ENCODE data around the gene SMG5.
"Not testable (repeated sequence)": the region's sequence is repeated elsewhere in the genome, so short reads cannot be mapped to it uniquely, and the experiment has no call there.

SMG5 gene, protein sequence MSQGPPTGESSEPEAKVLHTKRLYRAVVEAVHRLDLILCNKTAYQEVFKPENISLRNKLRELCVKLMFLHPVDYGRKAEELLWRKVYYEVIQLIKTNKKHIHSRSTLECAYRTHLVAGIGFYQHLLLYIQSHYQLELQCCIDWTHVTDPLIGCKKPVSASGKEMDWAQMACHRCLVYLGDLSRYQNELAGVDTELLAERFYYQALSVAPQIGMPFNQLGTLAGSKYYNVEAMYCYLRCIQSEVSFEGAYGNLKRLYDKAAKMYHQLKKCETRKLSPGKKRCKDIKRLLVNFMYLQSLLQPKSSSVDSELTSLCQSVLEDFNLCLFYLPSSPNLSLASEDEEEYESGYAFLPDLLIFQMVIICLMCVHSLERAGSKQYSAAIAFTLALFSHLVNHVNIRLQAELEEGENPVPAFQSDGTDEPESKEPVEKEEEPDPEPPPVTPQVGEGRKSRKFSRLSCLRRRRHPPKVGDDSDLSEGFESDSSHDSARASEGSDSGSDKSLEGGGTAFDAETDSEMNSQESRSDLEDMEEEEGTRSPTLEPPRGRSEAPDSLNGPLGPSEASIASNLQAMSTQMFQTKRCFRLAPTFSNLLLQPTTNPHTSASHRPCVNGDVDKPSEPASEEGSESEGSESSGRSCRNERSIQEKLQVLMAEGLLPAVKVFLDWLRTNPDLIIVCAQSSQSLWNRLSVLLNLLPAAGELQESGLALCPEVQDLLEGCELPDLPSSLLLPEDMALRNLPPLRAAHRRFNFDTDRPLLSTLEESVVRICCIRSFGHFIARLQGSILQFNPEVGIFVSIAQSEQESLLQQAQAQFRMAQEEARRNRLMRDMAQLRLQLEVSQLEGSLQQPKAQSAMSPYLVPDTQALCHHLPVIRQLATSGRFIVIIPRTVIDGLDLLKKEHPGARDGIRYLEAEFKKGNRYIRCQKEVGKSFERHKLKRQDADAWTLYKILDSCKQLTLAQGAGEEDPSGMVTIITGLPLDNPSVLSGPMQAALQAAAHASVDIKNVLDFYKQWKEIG

DNA sequence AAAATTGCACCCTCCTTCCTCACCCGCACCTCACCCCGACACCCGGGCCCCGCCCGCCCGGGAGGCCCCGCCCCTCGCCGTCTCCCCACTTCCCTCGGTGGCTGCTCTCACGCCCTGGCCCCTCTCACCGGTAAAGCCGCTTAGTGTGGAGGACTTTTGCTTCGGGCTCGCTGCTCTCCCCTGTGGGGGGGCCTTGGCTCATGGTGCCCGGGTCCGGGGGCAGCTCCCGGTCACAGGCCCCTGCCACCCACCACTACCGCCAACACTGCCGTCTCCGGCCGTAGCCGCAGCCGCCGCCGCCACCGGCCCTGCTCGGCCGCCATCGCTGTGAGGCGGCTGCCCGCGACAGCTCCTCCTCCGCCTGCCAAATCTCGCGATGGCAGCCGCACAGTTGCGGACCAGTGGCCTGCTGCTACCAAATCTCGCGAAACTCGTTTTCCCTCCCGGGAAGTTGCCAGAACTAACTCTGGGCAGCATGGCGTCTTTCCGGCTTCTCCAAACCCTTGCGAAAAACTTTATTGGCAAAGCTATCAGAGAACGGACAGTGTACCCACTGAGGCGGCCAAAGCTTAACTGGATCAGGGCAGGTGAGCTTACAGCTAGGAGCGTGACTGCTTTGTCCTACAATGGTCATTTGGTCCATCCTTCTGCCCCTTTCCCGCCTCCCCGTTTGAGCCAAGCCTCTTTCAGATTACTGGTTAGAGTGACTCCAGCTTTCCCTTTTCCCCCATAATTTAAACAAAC lies at the start of gene SMG5:
TSS of gene SMG5 (minus strand) at position 347 of the 744 bp plus-strand sequence. CDS start at position 202, 145 bp downstream.
- peak; percentile 98 for DNase-seq (ENCODE audit: low spot score)

DNA sequence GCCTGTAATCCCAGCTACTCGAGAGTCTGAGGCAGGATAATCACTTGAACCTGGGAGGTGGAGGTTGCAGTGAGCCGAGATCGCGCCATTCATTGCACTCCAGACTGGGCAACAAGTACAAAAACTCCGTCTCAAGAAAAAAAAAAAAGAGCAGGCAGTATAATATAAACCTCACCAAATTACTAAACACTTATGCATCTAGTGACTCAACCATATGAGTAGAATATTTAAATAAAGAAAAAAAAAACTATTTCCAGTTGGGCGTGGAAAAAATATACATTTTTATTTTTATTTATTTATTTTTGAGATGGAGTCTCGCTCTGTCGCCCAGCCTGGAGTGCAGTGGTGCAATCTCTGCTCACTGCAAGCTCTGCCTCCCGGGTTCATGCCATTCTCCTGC lies 40.6 kb upstream of the SMG5 start:
- not testable (repeated sequence) for DNase-seq (ENCODE audit: low spot score)

DNA sequence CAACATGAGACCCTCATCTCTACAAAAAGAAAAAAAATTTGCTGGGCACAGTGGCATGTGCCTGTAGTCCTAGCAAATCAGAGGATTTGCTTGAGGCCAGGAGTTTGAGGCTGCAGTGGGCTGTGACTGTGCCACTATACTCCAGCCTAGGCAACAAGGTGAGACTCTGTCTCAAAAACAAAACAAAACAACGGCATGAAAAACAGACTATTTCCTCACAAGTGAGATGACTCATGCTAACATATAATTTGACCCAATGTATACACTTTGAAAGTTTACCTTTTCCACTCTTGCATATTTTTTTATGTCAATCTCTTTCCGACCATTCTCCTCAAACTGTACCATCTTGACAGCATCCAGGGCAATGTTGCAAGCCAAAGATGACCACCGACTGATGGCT lies 37.9 kb upstream of the SMG5 start:
- DNase-seq (ENCODE audit: low spot score): no peak

DNA sequence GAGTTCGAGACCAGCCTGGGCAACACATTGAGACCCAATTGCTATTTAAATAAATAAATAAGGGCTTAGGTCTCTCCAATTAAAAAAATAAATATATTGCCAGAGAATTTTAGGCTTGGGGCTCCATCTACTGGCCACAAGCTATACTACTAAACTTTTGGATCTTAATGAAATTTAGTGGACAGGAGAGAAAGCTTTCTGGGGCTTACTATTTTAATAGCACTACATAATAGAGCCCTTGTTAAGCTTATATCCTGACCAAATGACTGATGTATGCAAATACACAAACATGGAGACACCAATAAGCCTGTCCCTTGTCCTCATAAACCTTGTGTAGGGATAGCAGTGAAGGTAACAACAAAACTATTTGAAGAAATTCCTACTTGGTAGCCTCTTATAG lies 37.0 kb upstream of the SMG5 start:
- DNase-seq (ENCODE audit: low spot score): no peak

DNA sequence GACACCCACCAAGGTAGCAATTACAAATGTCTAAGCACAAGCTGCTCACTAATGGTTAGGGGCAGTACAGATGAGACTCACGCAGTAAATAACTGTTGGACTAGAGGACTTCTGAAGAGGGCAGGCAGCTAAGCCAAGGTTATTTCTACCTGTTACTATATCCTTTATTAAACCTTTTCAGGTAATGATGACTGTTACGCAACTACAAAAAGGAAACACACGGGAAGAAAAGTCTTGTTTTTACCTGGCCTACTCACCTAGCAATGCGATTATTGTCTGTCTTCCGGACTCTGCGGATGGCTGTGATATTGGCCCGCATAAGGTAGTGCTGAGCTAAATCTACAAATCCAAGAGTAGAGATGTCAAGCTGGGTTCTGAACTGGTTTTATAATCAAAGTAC lies 34.3 kb upstream of the SMG5 start:
- no peak for DNase-seq (ENCODE audit: low spot score)

DNA sequence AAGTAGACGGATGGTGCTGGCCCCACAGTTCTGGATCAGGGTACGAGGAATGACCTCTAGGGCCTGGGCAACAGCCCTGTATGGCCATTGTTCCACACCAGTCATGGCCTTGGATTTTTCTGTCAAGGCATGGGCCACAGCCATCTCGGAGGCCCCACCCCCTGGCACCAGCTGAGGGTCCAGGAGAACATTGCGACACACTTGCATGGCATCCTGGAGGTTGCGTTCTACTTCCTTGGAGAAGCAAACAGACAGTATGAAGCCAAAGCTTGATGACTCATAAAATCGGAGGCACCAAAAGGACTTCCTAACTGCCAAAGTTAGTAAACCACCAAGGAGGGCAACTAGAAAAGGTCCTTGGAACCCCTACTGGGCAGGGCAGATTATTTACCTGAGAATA lies 28.3 kb upstream of the SMG5 start:
- no peak for DNase-seq (ENCODE audit: low spot score)

DNA sequence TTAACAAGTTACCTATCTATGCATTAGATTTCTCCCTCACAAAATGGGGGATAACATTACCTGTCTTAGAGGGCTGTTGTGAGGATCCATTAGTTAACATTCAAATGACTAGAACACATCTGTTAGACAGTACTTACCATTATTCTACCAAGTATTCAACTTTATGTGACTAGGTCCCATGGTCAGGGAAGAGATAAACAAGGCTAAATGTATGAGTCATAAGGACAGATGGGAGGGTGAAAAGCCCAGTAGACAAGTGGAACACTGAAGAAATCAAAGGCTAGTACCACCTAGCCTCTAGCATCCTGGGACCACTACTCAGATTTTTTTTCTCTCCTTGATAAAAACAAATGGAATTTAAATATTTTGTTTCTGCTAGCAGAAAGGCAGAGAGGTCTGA lies 25.5 kb upstream of the SMG5 start:
- DNase-seq (ENCODE audit: low spot score): no peak

DNA sequence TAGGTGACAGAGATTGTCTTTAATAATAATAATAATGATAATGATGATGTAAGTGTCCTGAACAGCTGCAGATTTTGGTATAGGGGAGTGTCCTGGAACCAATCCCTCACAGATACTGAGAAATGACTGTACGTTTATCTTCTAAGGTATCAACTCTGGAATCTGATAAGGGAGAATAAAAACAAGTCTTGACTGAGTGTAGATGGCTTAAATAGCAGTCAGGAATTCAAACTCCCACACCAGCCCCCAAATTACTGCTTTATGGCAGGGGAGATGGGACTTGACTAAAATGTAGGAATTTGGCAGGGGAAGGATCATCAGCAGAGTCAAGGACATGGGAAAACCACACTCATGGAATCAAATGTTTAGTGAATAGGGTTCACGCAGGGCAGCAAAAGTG lies 22.6 kb upstream of the SMG5 start:
- no peak for DNase-seq (ENCODE audit: low spot score)

DNA sequence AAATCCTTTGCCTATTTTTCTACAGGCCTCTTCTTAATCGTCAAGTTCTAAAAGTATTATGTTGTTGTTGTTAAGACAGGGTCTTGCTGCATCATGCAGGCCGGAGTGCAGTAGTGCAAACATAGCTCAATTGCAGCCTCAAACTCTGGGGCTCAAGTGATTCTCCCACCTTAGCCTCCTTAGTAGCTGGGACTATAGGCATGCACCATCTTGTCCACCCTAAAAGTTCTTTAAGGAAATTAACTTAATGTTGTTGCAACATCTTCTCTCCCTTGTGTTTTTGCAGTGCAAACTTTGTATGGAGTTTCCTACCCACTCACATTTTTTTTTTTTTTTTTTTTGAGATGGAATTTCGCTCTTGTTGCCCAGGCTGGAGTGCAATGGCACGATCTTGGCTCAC lies 20.6 kb upstream of the SMG5 start:
- DNase-seq (ENCODE audit: low spot score): no peak

DNA sequence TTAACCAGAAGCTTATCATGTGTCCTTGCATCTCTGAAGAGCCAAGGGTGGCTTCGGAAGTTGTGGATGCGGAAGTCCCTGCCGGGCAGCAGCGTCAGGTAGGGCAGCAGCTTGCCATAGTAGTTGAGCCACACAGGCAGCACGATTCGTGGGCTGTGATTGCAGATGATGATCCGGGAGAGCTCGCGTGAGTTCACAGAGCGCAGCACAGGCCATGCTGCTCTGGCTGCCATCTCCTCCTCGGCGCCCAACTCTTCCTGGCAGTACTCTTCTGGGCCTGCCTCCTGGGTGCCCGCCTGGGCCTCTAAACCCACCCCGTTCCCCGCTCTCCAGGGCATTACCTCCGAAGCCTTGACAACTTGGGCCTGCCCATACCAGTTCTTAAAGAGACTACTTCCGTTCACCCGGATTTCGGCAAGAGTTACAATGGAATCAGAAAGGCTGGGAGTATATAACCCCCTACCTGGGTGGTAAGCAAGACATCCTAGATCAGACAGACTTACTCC lies 16.3 kb upstream of the SMG5 start, which contains the start of gene VHLL:
TSS of gene VHLL (minus strand) at position 456 of the 506 bp plus-strand sequence. CDS start at position 338, 118 bp downstream.
- DNase-seq (ENCODE audit: low spot score): no peak

DNA sequence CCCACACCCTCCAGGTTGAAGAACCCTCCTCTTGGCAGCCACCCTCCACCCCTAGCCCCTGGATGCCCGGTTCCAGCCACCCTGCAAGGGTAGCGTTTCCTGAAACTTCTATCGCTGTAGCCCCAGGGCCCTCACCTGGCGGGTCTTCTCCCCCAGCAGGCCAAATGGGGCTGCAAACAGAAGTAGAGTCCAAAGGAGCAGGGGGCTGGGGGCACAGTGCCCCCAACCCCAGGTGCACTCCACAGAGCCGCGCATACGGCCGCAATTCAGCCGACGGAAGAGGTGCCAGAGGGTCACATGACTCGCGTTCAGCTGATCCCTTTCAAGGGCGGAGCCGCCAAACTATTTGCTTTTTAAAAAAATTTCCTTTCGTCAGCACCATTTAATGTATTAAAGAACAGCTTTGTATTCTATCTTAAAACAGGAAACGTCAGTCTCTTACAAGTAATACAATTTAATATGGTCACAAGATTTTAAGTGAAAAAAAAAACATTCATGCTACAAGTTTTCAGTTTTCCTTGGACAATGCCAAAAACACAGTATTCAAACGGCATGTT lies 12.8 kb upstream of the SMG5 start, which contains the start of gene GLMP:
TSS of gene GLMP (minus strand) at position 289 of the 557 bp plus-strand sequence. CDS start at position 255, 34 bp downstream.
- peak; percentile 72 for DNase-seq (ENCODE audit: low spot score)

DNA sequence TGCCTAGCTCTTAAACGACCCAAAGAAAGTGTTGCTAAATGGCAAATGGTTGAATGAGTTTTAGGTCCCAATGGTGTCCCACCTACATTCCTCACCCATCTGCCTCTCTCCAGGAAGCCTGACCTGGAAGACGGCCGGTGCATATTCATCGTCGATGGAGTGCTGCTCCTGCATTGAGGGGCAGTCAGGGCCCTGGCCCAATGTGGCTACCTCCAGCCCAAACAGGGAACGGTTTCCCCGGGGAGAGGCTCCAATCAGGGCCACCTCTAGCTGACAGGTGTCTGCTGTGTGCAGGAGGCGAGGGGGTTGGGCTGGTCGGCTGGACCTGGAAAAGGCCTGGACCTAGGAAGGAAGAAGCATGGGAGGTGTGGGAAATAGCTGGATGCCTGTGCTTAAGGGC lies 11.3 kb upstream of the SMG5 start:
- DNase-seq (ENCODE audit: low spot score): no peak

DNA sequence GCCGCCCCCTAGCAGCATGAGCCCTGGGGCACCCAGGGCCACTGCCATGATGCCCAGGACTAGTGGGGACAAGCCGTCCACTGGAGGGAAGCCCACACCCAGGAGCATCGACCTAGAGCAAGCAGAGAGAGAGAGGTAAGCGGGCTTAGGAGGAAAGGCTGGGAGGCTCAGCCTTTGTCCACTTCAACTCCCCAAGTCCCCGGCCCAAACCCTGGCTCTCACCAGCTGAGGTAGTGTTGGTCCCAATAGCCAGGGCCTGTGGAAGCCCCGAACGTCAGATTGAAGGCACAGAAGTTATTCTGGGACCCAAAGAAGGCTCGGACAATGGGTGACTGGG lies 10.4 kb upstream of the SMG5 start:
- no peak for DNase-seq (ENCODE audit: low spot score)

DNA sequence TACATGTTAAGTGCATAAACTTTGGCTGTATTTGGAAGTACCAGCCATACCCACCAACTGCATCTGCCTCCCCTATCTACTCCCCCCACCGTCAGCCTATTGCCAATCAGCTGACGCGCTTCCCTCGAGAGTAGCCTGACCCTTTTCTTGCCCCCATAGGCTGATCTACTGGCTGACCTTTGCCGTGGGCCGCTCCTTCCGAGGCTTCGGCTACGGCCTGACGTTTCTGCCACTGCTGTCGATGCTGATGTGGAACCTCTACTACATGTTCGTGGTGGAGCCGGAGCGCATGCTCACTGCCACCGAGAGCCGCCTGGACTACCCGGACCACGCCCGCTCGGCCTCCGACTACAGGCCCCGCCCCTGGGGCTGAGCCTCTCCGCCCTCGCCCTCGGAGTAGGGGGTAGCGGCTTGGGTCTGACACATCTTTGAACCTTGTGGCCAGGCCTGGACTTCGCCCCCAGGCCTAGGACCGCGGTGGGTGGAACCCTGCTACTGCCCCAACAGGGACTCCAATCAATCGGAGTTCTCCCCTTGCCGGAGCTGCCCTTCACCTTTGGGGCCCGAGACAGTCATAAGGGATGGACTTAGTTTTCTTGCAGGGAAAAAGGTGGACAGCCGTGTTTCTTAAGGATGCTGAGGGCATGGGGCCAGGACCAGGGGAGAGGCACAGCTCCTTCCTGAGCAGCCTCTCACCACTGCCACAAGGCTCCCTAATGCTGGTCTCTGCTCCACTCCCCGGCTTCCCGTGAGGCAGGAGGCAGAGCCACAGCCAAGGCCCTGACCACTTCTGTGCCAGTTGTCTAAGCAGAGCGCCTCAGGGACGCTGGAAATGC lies 8.8 kb upstream of the SMG5 start:
- DNase-seq (ENCODE audit: low spot score): no peak

DNA sequence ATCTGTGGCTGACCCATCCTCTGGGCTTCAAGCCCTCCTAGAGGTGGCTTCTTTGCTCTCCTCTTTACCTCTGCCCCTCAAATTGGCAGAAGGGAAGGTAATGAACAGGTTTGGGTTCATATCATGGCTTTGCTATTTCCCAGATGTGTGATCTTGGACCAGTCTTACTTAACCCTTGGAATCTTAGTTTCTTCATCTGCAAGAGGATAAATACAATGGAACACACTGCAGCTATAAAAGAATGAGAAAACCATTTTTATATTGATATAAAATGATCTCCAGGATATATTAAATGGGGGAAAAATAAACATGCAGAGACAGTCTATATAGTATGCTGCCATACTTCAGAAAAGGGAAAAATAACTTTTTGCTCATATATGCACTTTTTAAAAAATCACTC lies 7.2 kb upstream of the SMG5 start:
- DNase-seq (ENCODE audit: low spot score): no peak

DNA sequence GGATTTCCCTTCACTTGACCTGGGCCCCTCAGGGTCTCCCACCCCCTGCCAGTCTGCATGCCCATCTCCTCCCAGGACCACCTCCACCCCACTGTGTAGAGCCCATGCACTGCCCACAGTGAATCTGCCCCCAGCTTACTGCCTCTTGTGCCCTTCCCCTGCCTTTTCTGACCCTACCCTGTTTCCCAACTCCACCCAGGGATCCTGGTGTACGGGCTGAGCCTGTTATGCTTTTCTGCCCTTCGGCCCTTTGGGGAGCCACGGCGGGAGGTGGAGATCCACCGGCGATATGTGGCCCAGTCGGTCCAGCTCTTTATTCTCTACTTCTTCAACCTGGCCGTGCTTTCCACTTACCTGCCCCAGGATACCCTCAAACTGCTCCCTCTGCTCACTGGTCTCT lies 3.4 kb upstream of the SMG5 start:
- DNase-seq (ENCODE audit: low spot score): no peak

DNA sequence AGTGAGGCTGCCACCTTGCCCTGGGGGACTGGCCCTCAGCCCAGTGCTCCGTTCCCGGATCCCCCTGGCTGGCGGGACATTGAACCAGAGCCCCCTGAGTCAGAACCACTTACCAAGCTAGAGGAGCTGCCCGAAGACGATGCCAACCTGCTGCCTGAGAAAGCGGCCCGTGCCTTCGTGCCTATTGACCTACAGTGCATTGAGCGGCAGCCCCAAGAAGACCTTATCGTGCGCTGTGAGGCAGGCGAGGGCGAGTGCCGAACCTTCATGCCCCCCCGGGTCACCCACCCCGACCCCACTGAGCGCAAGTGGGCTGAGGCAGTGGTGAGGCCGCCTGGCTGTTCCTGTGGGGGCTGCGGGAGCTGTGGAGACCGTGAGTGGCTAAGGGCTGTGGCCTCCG lies 2.8 kb upstream of the SMG5 start:
- no peak for DNase-seq (ENCODE audit: low spot score)

DNA sequence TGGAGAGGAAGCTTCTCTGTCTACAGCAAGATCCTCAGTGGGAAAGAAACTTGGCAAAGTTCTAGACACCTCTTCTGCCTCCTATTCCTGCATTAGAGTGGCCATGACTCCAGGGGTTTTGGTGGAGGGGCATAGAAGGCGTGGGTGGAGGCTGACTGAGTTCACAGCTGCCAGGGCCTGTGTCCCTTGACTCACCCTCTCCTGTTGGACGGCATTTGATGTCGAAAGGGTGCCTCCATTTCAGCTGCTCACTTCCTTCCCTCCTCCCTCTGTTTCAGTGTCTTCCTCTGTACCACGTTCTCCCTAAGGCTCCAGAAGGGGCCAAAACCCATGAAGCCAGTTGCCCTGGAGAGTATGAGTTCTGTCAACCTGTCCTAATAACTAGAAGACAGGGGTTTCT lies 2.1 kb upstream of the SMG5 start:
- no peak for DNase-seq (ENCODE audit: low spot score)

DNA sequence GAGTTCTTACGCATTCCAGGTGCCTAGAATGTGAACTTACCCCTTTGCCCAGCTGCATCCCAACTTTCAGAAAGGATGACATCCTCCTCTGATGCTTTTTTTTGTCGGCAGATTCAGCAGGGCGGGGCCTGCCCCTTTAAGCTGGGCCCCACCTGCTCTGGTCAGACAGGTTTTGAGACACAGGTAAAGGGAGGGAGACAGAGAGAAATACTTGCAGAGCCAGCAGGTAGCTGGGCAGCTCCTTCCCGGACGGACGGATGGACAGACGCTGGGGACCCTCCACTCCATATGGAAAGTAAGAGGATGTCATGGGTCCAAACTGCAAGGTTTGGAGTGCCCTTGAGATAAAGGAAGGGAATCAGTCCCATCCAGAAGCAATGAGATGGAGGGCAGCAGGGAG lies 1.5 kb upstream of the SMG5 start, which contains the start of gene TMEM79:
TSS of gene TMEM79 (plus strand) at position 214 of the 400 bp plus-strand sequence. CDS start 902 bp downstream, outside the sequence.
- DNase-seq (ENCODE audit: low spot score): no peak

DNA sequence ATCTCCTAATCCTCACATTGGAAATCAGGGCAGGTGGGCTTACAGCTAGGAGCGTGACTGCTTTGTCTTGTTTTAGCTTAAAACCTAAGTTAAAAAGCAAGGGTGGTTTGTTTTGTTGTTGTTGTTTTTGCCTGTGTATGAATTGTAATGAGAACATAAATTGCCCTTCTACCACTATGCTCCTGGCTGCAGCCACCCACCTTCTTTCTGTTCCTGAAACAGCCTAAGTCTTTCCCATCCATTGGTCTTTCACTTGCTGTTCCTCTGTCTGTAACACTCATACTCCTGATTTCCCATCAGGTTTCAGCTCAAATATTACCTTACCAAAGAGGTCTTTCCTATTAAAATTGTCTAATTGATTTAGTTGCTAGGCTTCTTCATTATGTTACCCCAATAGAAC lies 896 bp upstream of the SMG5 start:
- no peak for DNase-seq (ENCODE audit: low spot score)
